Measurements from ENCODE around the gene ATP6V1G1.

Gene ATP6V1G1

DNA sequence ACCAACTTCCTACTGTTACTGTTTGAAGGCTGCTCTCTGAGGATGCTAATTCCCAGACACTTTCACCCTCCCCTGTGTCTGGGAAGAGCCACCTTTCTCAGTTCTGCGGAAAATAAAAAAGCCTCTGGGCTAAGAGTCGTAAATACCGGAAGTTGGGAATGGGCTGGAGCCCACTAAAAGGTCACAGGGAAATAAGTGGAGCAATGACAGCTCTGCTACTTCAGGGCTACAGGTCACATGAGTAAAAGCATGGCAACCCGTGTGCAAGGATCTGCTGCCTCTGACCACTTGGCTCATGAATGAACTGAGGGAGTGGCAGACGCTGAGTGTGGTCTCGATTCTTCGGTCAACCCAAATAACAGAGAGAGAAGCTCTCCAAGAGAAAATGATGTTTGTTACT lies 25.8 kb upstream of the ATP6V1G1 start:
- Histone ChIP-seq H3K36me3 (ENCODE audit: low read depth) (no peaks in the 10 kb centered on the region), H3K4me1 (ENCODE audit: insufficient read depth, poor library complexity, severe bottlenecking) (no peaks in the 10 kb centered on the region), H3K27ac (ENCODE audit: poor library complexity, severe bottlenecking) (no peak overlapping the region), H3K4me3 (ENCODE audit: severe bottlenecking) (no peak overlapping the region), H3K9me3 (ENCODE audit: severe bottlenecking) (no peaks in the 10 kb centered on the region), H3K27me3 (ENCODE audit: insufficient read depth, poor library complexity, severe bottlenecking) (no peaks in the 10 kb centered on the region)
- ATAC-seq (ENCODE audit: low read depth) = no peak
- TF ChIP-seq, protein P1, sequence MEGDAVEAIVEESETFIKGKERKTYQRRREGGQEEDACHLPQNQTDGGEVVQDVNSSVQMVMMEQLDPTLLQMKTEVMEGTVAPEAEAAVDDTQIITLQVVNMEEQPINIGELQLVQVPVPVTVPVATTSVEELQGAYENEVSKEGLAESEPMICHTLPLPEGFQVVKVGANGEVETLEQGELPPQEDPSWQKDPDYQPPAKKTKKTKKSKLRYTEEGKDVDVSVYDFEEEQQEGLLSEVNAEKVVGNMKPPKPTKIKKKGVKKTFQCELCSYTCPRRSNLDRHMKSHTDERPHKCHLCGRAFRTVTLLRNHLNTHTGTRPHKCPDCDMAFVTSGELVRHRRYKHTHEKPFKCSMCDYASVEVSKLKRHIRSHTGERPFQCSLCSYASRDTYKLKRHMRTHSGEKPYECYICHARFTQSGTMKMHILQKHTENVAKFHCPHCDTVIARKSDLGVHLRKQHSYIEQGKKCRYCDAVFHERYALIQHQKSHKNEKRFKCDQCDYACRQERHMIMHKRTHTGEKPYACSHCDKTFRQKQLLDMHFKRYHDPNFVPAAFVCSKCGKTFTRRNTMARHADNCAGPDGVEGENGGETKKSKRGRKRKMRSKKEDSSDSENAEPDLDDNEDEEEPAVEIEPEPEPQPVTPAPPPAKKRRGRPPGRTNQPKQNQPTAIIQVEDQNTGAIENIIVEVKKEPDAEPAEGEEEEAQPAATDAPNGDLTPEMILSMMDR (IDR thresholded peaks at IDR 0.05; ENCODE audit: poor library complexity, severe bottlenecking) = no peak
- no peak for DNase-seq (ENCODE audit: low spot score)

DNA sequence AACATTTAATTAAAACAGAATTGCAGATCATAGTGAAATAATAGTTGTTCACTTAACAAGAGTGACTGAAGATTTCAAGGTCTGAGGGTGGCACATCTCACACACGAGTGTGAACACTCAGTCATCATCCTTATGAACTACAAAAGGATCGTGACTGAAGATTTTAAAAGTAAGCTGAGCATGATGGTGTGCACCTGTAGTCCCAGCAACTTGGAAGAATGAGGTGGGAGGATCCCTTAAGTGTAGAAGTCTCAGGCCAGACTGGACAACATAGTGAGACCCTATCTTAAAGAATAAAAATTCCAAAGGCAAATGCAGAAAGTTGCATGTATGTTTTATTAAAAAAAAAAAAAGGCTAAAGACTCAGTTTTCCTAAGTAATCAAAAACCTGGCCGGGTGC lies 22.4 kb upstream of the ATP6V1G1 start:
- ATAC-seq (ENCODE audit: low read depth) (no peak), DNase-seq (ENCODE audit: low spot score) (no peak)
- H3K9me3 ChIP-seq (ENCODE audit: severe bottlenecking) = no peaks in the 10 kb centered on the region
- H3K27me3 ChIP-seq (ENCODE audit: insufficient read depth, poor library complexity, severe bottlenecking) = no peaks in the 10 kb centered on the region
- no peak overlapping the region for H3K4me3 ChIP-seq (ENCODE audit: severe bottlenecking)
- no peaks in the 10 kb centered on the region for H3K36me3 ChIP-seq (ENCODE audit: low read depth)
- no peak overlapping the region for H3K27ac ChIP-seq (ENCODE audit: poor library complexity, severe bottlenecking)
- no peaks in the 10 kb centered on the region for H3K4me1 ChIP-seq (ENCODE audit: insufficient read depth, poor library complexity, severe bottlenecking)
- TF ChIP-seq, protein P1 (IDR thresholded peaks at IDR 0.05; ENCODE audit: poor library complexity, severe bottlenecking) = no peak

DNA sequence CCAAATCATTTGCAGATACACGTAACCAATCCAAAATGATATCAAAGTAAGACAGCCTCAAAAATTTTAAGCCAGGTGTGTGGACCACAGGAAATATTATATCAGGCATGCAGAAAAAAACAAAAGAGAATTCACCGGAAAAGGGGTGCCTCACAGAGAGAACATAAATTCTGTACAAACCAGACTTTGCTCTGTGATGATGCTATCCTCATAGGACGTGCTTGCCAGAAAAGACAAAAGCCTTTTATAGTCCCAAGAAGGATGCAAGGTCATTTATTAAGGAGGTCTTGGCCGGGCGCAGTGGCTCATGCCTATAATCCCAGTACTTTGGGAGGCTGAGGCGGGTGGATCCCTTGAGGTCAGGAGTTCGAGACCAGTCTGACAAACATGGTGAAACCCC lies 16.8 kb upstream of the ATP6V1G1 start:
- Histone ChIP-seq H3K4me3 (ENCODE audit: severe bottlenecking) (no peak overlapping the region), H3K27ac (ENCODE audit: poor library complexity, severe bottlenecking) (no peak overlapping the region), H3K36me3 (ENCODE audit: low read depth) (no peaks in the 10 kb centered on the region), H3K27me3 (ENCODE audit: insufficient read depth, poor library complexity, severe bottlenecking) (no peaks in the 10 kb centered on the region), H3K9me3 (ENCODE audit: severe bottlenecking) (no peaks in the 10 kb centered on the region), H3K4me1 (ENCODE audit: insufficient read depth, poor library complexity, severe bottlenecking) (no peaks in the 10 kb centered on the region)
- no peak for DNase-seq (ENCODE audit: low spot score)
- TF ChIP-seq, protein P1 (IDR thresholded peaks at IDR 0.05; ENCODE audit: poor library complexity, severe bottlenecking) = no peak
- no peak for ATAC-seq (ENCODE audit: low read depth)

DNA sequence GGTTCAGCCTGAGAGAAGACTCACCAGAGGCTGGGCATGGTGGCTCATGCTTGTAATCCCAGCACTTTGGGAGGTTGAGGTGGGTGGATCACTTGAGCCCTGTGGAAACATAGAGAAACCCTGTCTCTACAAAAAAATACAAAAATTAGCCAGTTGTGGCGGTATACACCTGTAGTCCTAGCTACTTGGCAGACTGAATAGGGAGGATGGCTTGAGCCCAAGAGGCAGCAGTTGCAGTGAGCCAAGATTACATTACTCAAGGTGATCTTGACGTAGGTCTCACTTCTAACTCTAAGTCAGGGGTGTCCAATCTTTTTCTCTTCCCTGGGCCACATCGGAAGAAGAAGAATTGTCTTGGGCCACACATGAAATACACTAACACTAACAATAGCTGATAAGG lies 16.2 kb upstream of the ATP6V1G1 start:
- H3K36me3 ChIP-seq (ENCODE audit: low read depth) = no peaks in the 10 kb centered on the region
- no peak for DNase-seq (ENCODE audit: low spot score)
- TF ChIP-seq, protein P1 (IDR thresholded peaks at IDR 0.05; ENCODE audit: poor library complexity, severe bottlenecking) = no peak

DNA sequence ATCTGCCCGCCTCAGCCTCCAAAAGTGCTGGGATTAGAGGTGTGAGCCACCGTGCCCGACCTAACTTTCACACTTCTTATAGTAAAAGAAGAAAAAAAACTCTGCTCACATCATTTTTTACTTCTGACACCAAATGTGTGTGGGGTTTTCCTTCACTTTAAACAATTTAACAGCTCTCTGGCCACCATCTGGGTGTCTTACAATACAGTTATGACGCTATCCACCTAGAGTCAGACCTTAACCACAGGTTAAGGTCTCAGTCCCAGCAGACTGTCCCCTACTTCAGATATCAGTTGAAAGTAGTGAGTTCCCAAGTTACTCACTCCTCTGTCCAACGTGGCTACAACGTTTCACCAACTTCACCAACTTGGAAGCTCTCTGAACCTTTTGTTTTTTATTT lies 15.4 kb upstream of the ATP6V1G1 start:
- H3K9me3 ChIP-seq (ENCODE audit: severe bottlenecking) = no peaks in the 10 kb centered on the region
- no peak overlapping the region for H3K27ac ChIP-seq (ENCODE audit: poor library complexity, severe bottlenecking)
- H3K4me1 ChIP-seq (ENCODE audit: insufficient read depth, poor library complexity, severe bottlenecking) = no peaks in the 10 kb centered on the region
- no peak for ATAC-seq (ENCODE audit: low read depth)
- DNase-seq (ENCODE audit: low spot score) = no peak
- TF ChIP-seq, protein P1 (IDR thresholded peaks at IDR 0.05; ENCODE audit: poor library complexity, severe bottlenecking) = no peak
- H3K36me3 ChIP-seq (ENCODE audit: low read depth) = no peaks in the 10 kb centered on the region
- H3K4me3 ChIP-seq (ENCODE audit: severe bottlenecking) = no peak overlapping the region
- H3K27me3 ChIP-seq (ENCODE audit: insufficient read depth, poor library complexity, severe bottlenecking) = no peaks in the 10 kb centered on the region

More for the DNA sequence above, 16.2 kb upstream of the ATP6V1G1 start:
- Histone ChIP-seq H3K4me3 (ENCODE audit: severe bottlenecking) (no peak overlapping the region), H3K27me3 (ENCODE audit: insufficient read depth, poor library complexity, severe bottlenecking) (no peaks in the 10 kb centered on the region), H3K9me3 (ENCODE audit: severe bottlenecking) (no peaks in the 10 kb centered on the region), H3K4me1 (ENCODE audit: insufficient read depth, poor library complexity, severe bottlenecking) (no peaks in the 10 kb centered on the region), H3K27ac (ENCODE audit: poor library complexity, severe bottlenecking) (no peak overlapping the region)
- ATAC-seq (ENCODE audit: low read depth) = no peak

Data from RWPE2 (cell line).